Neutrophil (primary cell): ENCODE measurements around the gene PTPRN2.

ENCODE experiments used
- H3K27ac ChIP-seq: fragments of 200-600 bp; sonication (generic); 2 replicates; pipeline ENCODE4 v1.5.1; 2016; ENCODE audit warnings: mild to moderate bottlenecking, moderate library complexity
- H3K27me3 ChIP-seq: fragments of 200-600 bp; sonication (generic); 2 replicates; pipeline ENCODE4 v1.6.0; 2016; ENCODE audit warnings: mild to moderate bottlenecking
- H3K36me3 ChIP-seq: fragments of 200-600 bp; sonication (generic); 2 replicates; pipeline ENCODE4 v1.5.1; 2017
- H3K4me1 ChIP-seq, 2 experiments: fragments of 200-600 bp in 1 of 2; sonication (generic) in 1 of 2; 1 replicate in 1 of 2; 2 replicates in 1 of 2; pipeline versions ENCODE4 v1.5.1 to v1.6.1; 2013 to 2016; ENCODE audit warnings: low read depth in 1 of 2, low read length in 1 of 2, mild to moderate bottlenecking in 1 of 2, moderate library complexity in 1 of 2; ENCODE audit not compliant: control insufficient read depth in 1 of 2, insufficient read depth in 1 of 2
- H3K4me3 ChIP-seq, 2 experiments: fragments of 200-600 bp in 1 of 2; sonication (generic) in 1 of 2; 1 replicate in 1 of 2; 2 replicates in 1 of 2; pipeline ENCODE4 v1.5.1; 2013 to 2016; ENCODE audit warnings: low read depth in 1 of 2, low read length in 1 of 2, mild to moderate bottlenecking in 1 of 2, moderate library complexity in 1 of 2
- H3K9me3 ChIP-seq: fragments of 200-600 bp; sonication (generic); 2 replicates; pipeline ENCODE4 v1.5.1; 2016
- CTCF ChIP-seq: fragments of 200-600 bp; sonication (generic); IDR thresholded peaks from 2 replicates; pipeline ENCODE4 v1.5.1; 2016; ENCODE audit warnings: antibody characterized with exemption

Gene PTPRN2

GRCh38 chr7:158006841-158007696, 580.6 kb downstream of the PTPRN2 start:
- Histone ChIP-seq H3K4me3 (no peak overlapping the region), H3K9me3 (no peaks in the 10 kb centered on the region)

GRCh38 chr7:158005531-158005930, 582.1 kb downstream of the PTPRN2 start:
- Histone ChIP-seq H3K27me3 (no peaks in the 10 kb centered on the region), H3K36me3 (no peaks in the 10 kb centered on the region), H3K4me1 (no peaks in the 10 kb centered on the region), H3K27ac (no peak overlapping the region), H3K4me3 (no peak overlapping the region), H3K9me3 (no peaks in the 10 kb centered on the region)
- no peak for TF ChIP-seq CTCF

More at GRCh38 chr7:158006841-158007696, 580.6 kb downstream of the PTPRN2 start:
- no peaks in the 10 kb centered on the region for H3K36me3 ChIP-seq
- H3K27ac ChIP-seq: no peak overlapping the region
- H3K4me1 ChIP-seq: no peaks in the 10 kb centered on the region
- no peak for TF ChIP-seq CTCF
- no peaks in the 10 kb centered on the region for H3K27me3 ChIP-seq

GRCh38 chr7:158004123-158004490, 583.5 kb downstream of the PTPRN2 start:
- no peaks in the 10 kb centered on the region for H3K4me1 ChIP-seq
- no peak overlapping the region for H3K27ac ChIP-seq
- H3K36me3 ChIP-seq: no peaks in the 10 kb centered on the region
- no peak overlapping the region for H3K4me3 ChIP-seq
- H3K27me3 ChIP-seq: no peaks in the 10 kb centered on the region
- no peaks in the 10 kb centered on the region for H3K9me3 ChIP-seq
- no peak for TF ChIP-seq CTCF

- no peak overlapping the region for H3K4me3 ChIP-seq
- H3K36me3 ChIP-seq: no peaks in the 10 kb centered on the region
- no peak for TF ChIP-seq CTCF
- H3K27ac ChIP-seq: no peak overlapping the region
- no peaks in the 10 kb centered on the region for H3K27me3 ChIP-seq
- H3K4me1 ChIP-seq: no peaks in the 10 kb centered on the region
- no peaks in the 10 kb centered on the region for H3K9me3 ChIP-seq
Observed at GRCh38 chr7:158003441-158004122, 584.0 kb downstream of the PTPRN2 start.

GRCh38 chr7:158002486-158003080, 585.0 kb downstream of the PTPRN2 start:
- Histone ChIP-seq H3K36me3 (no peaks in the 10 kb centered on the region), H3K4me1 (no peaks in the 10 kb centered on the region), H3K4me3 (no peak overlapping the region), H3K27me3 (no peaks in the 10 kb centered on the region), H3K27ac (no peak overlapping the region), H3K9me3 (no peaks in the 10 kb centered on the region)
- TF ChIP-seq CTCF: no peak
